ENCODE measurements around the gene ODAM.

ODAM gene

GRCh38 chr4:70195425-70195824, at the start of gene ODAM:
ODAM (plus strand) TSS chr4:70195725; CDS start chr4:70196544, 819 bp downstream.
- Histone ChIP-seq H3K4me2 (ENCODE audit: low read length) (no peak within 1 kb of the TSS), H3K9ac (ENCODE audit: low read length) (no peak within 1 kb of the TSS), H3K9me3 (ENCODE audit: insufficient read depth, low read length) (no peaks in the 10 kb centered on the region), H3K4me3 (ENCODE audit: low read length) (no peak within 1 kb of the TSS), H3K27ac (ENCODE audit: low read length) (no peak within 1 kb of the TSS), H2AFZ (ENCODE audit: low read depth, low read length) (no peak within 1 kb of the TSS), H3K79me2 (ENCODE audit: low read length) (no peaks in the 10 kb centered on the region), H4K20me1 (ENCODE audit: insufficient read depth, low read length) (no peaks in the 10 kb centered on the region), H3K27me3 (ENCODE audit: low read depth, low read length) (no peaks in the 10 kb centered on the region), H3K4me1 (ENCODE audit: low read length) (no peaks in the 10 kb centered on the region), H3K36me3 (replicated peaks; ENCODE audit: low read depth, low read length) (no peaks in the 10 kb centered on the region)
- TF ChIP-seq EZH2phosphoT487 (IDR thresholded peaks at IDR 0.05; ENCODE audit: low read depth) = no peak
- no peak for TF ChIP-seq CTCF (IDR thresholded peaks at IDR 0.05; ENCODE audit: low read depth, low read length)

- Histone ChIP-seq H4K20me1 (ENCODE audit: insufficient read depth, low read length) (no peaks in the 10 kb centered on the region), H3K4me3 (ENCODE audit: low read length) (no peak overlapping the region), H2AFZ (ENCODE audit: low read depth, low read length) (no peak overlapping the region), H3K79me2 (ENCODE audit: low read length) (no peaks in the 10 kb centered on the region), H3K36me3 (replicated peaks; ENCODE audit: low read depth, low read length) (no peaks in the 10 kb centered on the region), H3K9ac (ENCODE audit: low read length) (no peak overlapping the region), H3K27me3 (ENCODE audit: low read depth, low read length) (no peaks in the 10 kb centered on the region), H3K27ac (ENCODE audit: low read length) (no peak overlapping the region), H3K4me2 (ENCODE audit: low read length) (no peak overlapping the region), H3K9me3 (ENCODE audit: insufficient read depth, low read length) (no peaks in the 10 kb centered on the region), H3K4me1 (ENCODE audit: low read length) (no peaks in the 10 kb centered on the region)
- TF ChIP-seq EZH2phosphoT487 (IDR thresholded peaks at IDR 0.05; ENCODE audit: low read depth) = no peak
- no peak for TF ChIP-seq CTCF (IDR thresholded peaks at IDR 0.05; ENCODE audit: low read depth, low read length)
Observed at GRCh38 chr4:70151271-70151670, 44.3 kb upstream of the ODAM start.

- no peak for TF ChIP-seq CTCF (IDR thresholded peaks at IDR 0.05; ENCODE audit: low read depth, low read length)
- no peak for TF ChIP-seq EZH2phosphoT487 (IDR thresholded peaks at IDR 0.05; ENCODE audit: low read depth)
- Histone ChIP-seq H2AFZ (ENCODE audit: low read depth, low read length) (no peak overlapping the region), H3K4me2 (ENCODE audit: low read length) (no peak overlapping the region), H3K27me3 (ENCODE audit: low read depth, low read length) (no peaks in the 10 kb centered on the region), H3K27ac (ENCODE audit: low read length) (no peak overlapping the region), H3K9me3 (ENCODE audit: insufficient read depth, low read length) (no peaks in the 10 kb centered on the region), H3K79me2 (ENCODE audit: low read length) (no peaks in the 10 kb centered on the region), H4K20me1 (ENCODE audit: insufficient read depth, low read length) (no peaks in the 10 kb centered on the region), H3K36me3 (replicated peaks; ENCODE audit: low read depth, low read length) (no peaks in the 10 kb centered on the region), H3K4me3 (ENCODE audit: low read length) (no peak overlapping the region), H3K9ac (ENCODE audit: low read length) (no peak overlapping the region), H3K4me1 (ENCODE audit: low read length) (no peaks in the 10 kb centered on the region)
Observed at GRCh38 chr4:70152088-70152487, 43.4 kb upstream of the ODAM start.

GRCh38 chr4:70153937-70154336, 41.6 kb upstream of the ODAM start, which contains the start of gene PRR27:
PRR27 (plus strand) TSS chr4:70154237; CDS start chr4:70154376, 139 bp downstream.
- no peaks in the 10 kb centered on the region for H3K27me3 ChIP-seq (ENCODE audit: low read depth, low read length)
- no peaks in the 10 kb centered on the region for H3K36me3 ChIP-seq (replicated peaks; ENCODE audit: low read depth, low read length)
- H3K79me2 ChIP-seq (ENCODE audit: low read length) = no peaks in the 10 kb centered on the region
- H3K4me2 ChIP-seq (ENCODE audit: low read length) = no peak within 1 kb of the TSS
- no peaks in the 10 kb centered on the region for H3K9me3 ChIP-seq (ENCODE audit: insufficient read depth, low read length)
- no peak within 1 kb of the TSS for H3K4me3 ChIP-seq (ENCODE audit: low read length)
- H3K4me1 ChIP-seq (ENCODE audit: low read length) = no peaks in the 10 kb centered on the region
- no peak within 1 kb of the TSS; the same call in 1 of the 2 replicates for H2AFZ ChIP-seq (ENCODE audit: low read depth, low read length)
- no peak within 1 kb of the TSS for H3K9ac ChIP-seq (ENCODE audit: low read length)
- no peak for TF ChIP-seq CTCF (IDR thresholded peaks at IDR 0.05; ENCODE audit: low read depth, low read length)
- no peak for TF ChIP-seq EZH2phosphoT487 (IDR thresholded peaks at IDR 0.05; ENCODE audit: low read depth)
- no peak within 1 kb of the TSS for H3K27ac ChIP-seq (ENCODE audit: low read length)
- no peaks in the 10 kb centered on the region for H4K20me1 ChIP-seq (ENCODE audit: insufficient read depth, low read length)
